ENCODE measurements around the gene IGF2. TPM values are rescaled to one million over a fixed set of nuclear protein-coding genes. Genes with fewer than 3 reads are reported as not detected.
A peak's percentile ranks its signal among the peaks of the same experiment; 100 is the strongest.

IGF2 gene
- polyA plus RNA-seq, 3 donors: 714 to 1,039 (median 964) TPM

DNA sequence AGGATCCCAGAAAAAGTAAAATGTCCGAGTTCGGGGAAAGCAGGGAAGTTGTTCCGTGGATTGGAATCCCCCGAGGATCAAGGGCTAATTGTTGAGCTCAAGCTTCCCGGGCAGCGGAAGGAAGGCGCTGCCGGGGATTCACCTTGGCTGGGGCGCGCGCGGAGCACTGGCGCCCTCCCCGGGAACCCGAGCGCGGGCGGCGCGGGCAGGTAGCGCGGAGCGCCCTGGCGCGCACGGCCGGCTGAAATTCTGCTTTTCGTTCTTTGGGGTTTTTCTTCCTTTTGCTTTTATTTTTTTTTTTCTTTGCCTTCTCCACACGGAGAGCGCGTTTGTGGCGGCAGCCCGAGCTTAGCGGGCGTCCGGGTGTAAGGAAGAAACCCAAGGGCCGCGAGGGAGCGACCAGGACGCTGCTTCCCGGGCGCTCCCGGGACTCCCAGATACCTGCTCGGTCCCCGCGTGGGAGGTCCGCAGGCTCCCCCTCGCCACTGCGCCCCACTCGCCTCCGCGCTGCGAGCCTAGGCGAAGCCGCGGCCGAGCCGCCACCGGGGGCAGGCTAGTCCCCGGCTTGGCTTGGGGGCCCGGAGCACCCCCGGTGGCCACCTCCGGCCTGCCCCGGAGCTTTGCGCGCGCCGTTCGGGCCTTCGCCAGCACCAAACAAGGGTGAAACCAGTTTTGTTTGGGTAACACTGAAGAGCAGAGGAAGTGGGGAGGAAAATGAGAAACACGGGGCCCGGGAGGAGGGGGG, 4.8 kb upstream of the IGF2 start:
- no peak for DNase-seq (ENCODE audit: extremely low read depth in 1 of 11, low read depth in 9 of 11, low spot score in 4 of 11)

DNA sequence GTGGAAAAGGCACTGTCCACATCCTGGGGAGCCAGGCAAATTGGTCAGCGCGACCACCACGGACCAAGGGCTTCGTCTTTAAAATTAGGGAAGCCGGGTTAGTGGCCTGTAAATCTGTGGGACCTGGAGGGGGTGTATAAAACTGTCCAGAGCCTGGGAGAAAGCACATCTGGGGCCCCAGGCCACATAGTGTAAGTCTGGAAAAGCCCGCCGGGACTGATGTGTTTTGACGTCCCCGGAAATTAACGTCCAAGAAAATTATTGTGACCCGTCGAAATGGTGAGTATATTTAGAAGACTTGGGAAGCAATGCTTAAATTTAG, 4.2 kb upstream of the IGF2 start:
- DNase-seq (ENCODE audit: extremely low read depth in 1 of 11, low read depth in 9 of 11, low spot score in 4 of 11): no peak

DNA sequence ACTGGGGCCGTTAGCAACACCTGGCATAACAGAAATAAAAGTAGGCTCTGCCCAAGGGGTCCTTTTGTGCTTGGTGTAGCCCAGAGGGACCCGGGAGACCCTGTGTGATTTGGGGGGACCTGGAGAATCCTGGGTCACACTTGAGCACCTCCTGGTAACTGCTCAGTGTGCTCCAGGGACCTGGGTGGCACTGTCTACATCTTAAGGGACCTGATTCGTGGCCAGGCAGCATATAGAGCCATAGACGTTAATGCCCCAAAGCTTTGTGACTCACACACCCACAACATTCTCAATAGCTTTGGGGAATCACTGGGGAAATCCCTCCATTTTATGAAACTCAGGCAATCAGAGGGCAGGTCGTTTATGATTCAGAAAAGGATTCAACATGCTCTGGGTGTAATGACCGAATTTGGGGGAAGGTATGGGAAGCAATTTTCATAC, 3.6 kb upstream of the IGF2 start:
- no peak for DNase-seq (ENCODE audit: extremely low read depth in 1 of 11, low read depth in 9 of 11, low spot score in 4 of 11)

DNA sequence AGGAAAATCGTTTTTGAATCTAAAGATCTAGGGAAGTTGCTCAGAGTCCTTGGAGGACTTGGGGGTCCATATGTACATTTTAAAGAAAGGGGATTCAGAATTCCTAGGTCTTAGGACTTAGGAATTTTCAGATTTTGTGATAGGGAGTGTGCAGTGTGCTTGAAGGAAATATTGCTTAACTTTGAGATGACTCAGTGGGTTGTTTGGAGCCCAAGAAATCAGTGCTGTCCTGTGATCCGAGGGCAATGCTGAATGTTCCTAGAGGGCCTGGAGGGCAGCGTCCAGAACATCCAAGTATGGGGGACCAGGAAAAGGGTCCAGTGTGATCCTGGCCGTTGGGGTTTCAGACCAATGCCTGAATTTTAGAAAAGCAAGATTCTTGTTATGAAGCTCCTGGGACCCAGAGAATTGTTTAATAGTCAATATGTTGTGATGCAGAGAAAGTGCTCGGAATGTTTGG, 3.1 kb upstream of the IGF2 start:
- DNase-seq (ENCODE audit: extremely low read depth in 1 of 11, low read depth in 9 of 11, low spot score in 4 of 11): no peak

- DNase-seq (ENCODE audit: extremely low read depth in 1 of 11, low read depth in 9 of 11, low spot score in 4 of 11): no peak
Measured at GRCh38 chr11:2140411-2141400, 1.5 kb upstream of the IGF2 start.

DNA sequence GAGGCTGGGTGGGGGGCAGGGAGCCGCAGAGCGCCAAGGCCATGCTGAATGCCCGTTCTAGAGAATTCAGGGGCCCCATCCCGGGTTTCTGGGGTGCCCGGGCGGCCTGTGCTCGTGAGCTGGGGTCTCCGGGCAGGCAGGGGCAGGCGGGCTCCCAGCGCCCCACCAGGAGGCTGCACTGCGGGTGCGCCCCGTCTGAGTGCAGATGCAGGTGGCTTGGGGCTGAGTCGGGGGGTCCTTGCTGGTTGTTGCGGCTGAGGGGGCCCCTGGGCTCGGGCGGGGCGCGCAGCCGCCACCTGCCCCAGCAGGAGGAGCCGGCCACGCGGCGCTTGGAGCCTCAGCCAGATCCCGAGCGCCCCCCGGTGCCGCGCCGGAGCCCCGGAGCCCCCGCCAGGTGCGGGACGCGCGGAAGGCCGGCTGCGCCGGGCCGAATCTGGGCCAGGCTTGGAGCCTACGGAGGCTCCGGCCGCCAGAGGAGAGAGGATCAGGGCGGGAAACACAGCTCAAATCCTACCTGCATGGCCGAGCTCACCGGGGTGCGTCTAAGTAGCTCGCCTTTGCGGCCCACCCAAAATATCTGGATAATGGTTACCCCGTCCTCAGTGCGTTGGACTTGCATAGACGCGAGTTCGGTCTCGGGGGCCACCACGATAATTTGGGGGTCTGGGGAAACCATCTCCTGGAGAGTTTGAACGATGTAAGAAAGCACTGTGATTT, 590 bp upstream of the IGF2 start:
- DNase-seq (ENCODE audit: extremely low read depth in 1 of 11, low read depth in 9 of 11, low spot score in 4 of 11): no peak

- no peak for DNase-seq (ENCODE audit: extremely low read depth in 1 of 11, low read depth in 9 of 11, low spot score in 4 of 11)
Measured at GRCh38 chr11:2138431-2139122, 612 bp downstream of the IGF2 start.

DNA sequence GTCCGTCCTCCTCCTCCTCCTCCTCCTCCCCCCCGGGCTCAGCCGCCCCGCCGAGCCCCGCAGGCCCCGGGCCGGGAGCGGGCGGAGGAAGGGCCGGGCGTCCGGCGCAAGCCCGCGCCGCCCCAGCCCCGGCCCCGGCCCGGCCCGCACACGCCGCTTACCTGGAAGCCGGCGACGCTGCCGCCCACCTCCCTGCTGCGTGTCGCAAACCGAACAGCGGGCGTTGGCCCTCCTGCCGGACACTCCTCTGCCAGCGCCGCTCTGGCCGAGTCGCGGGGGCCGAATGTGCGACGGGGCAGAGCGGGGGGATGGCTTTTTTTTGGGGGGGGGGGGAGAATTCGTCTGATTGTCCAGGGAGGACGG, 1.1 kb downstream of the IGF2 start:
- no peak for DNase-seq (ENCODE audit: extremely low read depth in 1 of 11, low read depth in 9 of 11, low spot score in 4 of 11)

DNA sequence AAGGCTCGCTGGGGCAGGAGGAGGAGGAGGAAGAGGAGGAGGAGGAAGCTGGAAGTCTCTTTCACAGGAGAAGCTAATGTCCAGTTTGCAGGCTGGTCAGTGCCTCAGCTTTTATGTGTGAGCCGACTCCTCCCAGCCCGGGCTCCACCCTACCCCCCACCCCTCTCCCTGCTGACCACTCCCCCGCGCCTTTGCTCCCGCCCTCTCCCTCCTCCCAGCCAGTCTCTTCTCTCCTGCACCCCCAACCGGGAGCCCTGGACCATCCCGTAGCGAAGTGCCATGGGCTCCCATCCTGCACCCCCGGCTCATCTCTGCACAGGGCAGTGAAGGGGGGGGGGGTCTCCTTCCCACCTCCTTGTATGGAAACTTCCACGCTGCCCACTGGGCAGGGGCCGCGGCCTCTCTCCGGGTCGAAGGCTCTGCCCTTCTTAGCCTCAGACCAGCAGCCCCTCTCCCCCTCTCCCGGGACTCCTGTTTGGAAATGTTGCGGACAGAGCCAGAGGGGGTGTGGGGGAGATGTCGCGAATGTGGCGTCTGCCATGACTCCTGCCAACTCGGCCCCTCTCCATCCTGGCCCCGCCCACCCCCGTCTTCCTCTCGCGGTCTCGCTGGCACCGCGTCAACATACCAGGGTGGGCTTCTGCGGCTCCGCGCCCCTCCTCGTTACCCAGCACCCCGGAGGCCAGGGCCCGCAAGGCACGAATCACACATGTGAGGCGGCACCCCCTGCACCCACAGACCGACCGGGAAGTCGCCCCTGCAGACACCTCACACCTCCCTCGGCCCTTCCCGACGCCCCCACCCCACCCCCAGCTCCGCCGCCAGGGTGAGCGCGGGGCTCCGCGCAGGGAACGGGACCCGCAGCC, 1.8 kb downstream of the IGF2 start:
- peak in 9 of 11 donors; percentile 66 to 85 (median 78) for DNase-seq (ENCODE audit: extremely low read depth in 1 of 11, low read depth in 9 of 11, low spot score in 4 of 11)

GRCh38 chr11:2136952-2137201, 2.3 kb downstream of the IGF2 start:
- no peak for DNase-seq (ENCODE audit: extremely low read depth in 1 of 11, low read depth in 9 of 11, low spot score in 4 of 11)

DNA sequence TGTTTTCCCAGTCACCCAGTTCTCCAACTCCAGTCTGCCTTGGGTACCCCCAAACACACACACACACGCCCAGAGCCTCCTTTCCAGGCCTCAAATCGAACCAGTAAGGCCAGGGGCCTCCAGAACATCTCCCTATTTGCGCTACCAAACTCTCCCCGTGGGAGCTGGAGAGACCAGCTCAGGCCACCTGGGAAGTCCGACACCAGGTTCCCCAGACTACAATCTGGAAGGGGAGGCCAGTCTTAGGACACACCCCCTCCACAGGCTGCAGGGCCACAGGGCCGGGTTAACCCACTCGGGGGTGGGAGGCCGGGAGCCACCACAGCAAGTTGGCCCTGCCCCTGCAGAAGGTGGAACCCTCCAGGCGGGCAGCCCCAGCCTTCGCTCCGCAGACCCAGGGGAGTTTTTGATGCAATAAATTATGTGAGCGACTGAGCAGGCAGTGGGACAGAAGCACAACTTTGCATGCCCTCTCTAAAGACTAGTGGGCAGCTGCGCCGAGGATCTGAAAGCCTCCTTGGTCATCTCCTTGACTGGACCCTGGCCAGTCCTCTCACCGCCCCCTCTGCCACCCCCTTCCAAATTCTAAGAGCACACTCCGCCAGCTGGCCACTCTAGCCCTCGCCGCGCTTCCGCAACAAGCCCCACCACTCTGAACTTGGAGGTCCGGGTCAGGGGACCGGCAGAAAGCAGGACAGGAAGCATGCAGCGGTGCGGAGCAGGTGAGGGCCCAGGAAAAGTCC, 2.8 kb downstream of the IGF2 start:
- DNase-seq (ENCODE audit: extremely low read depth in 1 of 11, low read depth in 9 of 11, low spot score in 4 of 11): no peak

DNA sequence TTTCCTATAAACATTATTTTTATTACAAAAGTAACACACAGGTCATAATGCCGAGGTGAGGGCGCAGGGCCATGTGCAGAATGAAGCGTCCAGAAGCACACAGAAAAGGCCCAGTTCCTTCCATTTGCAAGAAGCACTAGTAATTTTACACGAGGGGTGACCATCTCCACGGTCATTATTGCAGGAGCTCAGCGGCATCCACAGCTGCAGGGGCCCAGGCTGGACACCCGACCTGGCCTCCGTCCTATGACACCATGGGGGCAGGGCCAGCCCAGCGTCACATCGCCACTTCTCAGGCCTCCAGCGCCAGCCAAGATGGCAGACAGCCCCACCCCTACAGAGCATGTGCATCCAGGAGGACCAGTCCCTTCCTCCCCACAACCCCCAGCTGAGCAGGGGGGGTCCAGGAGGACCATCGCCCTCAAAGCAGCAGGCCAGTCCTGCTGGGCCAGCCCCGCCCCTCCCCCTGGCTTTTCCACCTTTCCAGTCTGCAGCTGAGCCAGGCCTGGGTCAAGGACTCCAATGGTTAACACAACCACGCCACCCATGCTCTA, 3.5 kb downstream of the IGF2 start:
- no peak for DNase-seq (ENCODE audit: extremely low read depth in 1 of 11, low read depth in 9 of 11, low spot score in 4 of 11)

DNA sequence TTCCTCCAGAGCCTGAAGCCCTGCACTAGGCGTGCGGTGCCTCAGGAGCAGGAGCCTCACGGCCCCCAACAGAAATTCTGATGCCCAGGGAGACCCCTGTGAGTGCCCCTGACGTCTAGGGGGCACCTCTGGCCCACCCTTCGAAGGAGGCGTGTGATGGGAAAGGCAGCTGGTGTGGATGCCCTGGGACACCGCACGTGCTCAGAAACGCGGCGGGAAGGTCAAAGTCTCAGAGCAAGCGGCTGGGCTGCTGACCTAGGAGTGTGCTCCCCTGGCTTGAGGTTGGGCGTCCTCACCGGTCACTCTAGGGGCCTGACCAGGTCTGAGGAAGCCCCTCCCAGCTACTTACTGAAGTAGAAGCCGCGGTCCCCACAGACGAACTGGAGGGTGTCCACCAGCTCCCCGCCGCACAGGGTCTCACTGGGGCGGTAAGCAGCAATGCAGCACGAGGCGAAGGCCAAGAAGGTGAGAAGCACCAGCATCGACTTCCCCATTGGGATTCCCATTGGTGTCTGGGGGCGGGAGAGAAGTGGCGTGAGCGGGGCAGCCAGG, 4.1 kb downstream of the IGF2 start:
- DNase-seq (ENCODE audit: extremely low read depth in 1 of 11, low read depth in 9 of 11, low spot score in 4 of 11): no peak

DNA sequence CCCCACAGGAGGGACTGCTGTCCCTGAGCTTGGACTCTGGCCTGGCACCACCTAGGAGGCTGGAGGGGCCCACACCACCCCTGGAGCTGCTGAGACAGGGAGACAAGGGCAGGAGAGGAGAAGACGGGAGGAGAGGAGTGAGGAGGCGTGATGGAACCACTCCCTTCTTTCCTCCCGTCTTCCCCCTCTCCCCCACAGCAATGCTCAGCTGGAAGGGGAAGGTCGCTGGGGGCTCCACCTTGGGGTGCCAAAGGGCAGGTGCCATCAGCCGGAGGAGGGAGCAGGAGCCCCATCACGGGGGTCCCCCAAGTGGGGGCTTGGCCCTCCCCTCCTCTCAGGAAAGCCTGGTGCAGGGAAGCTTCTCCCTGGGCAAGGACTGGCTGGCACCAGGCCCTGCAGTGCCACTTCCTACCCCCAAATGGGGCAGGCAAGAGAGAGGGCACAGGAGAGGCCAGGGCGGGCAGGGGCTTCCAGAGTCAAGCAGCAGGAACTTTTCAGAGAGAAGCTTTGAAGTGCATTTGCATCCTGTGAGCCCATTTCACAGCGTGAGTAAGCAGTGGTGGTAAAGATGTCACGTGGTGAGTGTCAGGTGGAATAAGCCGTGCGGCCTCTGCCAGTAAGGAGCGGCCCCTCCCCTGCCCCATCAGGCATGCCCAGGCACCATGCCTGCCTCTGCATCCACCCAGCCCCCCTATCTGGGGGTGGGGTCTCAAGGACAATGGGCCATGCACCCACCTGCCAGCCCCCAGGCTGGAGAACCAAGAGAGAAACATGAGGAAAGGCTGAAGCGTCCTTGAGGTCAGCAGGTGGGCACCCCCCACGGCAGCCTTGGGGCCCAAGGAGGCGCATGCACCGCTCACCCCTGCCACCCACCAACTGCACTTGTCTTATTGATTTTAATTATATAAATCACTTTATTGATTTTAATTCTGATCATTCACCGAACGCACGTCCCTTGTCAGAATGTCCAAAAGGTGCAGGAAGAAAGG, 4.9 kb downstream of the IGF2 start:
- DNase-seq (ENCODE audit: extremely low read depth in 1 of 11, low read depth in 9 of 11, low spot score in 4 of 11): no peak

GRCh38 chr11:2133241-2134021, 5.8 kb downstream of the IGF2 start:
- DNase-seq (ENCODE audit: extremely low read depth in 1 of 11, low read depth in 9 of 11, low spot score in 4 of 11): no peak
